NCI-H146 (cell line): ENCODE measurements around the gene PILRA.
"Not testable (repeated sequence)": the region's sequence is repeated elsewhere in the genome, so short reads cannot be mapped to it uniquely, and the experiment has no call there.

ENCODE experiments used
- DNase-seq: peaks from one replicate; lab custom pipeline; 2025; lab: John Stamatoyannopoulos, UW

The PILRA gene

DNA sequence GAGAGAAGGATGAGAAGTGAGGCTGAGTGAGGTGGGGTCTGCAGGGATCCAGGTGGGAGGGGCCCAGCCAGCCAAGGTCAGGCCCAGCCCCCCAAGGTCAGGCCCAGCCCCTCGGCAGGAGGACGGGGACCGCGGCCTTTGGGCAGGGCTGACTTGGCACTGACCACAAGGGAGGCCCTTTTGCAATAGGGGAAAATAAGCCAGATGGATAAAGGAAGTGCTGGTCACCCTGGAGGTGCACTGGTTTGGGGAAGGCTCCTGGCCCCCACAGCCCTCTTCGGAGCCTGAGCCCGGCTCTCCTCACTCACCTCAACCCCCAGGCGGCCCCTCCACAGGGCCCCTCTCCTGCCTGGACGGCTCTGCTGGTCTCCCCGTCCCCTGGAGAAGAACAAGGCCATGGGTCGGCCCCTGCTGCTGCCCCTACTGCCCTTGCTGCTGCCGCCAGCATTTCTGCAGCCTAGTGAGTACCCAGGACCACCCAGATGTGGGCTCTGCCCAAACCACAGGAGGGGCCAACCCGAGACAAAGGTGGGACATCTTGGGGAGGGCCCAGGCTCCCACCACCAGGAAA is at the start of gene PILRA:
Gene PILRA, plus strand, starts transcription at position 227 of the 571 bp plus-strand sequence. Its CDS starts 170 bp downstream, at position 397.
- DNase-seq, result no peak

DNA sequence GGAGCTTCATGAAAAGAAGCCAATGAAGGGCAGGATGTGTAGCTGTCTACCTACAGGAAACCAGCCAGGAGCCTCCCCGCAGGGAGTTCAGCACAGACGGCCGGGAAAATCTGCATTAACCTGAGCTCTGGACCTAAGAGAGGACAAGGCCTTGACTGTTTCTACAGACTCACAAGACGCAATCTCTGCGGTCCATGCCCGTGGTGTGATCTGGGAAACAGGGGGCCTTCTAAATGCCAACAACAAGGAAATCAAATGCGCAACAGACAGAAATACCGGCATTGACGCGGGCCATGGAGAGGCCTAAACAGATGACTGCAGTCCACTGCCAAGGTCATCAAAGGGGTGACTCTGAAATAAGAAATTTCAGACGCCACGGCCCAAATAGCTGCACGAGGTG is 49.1 kb upstream of the PILRA start:
- not testable (repeated sequence) for DNase-seq

DNA sequence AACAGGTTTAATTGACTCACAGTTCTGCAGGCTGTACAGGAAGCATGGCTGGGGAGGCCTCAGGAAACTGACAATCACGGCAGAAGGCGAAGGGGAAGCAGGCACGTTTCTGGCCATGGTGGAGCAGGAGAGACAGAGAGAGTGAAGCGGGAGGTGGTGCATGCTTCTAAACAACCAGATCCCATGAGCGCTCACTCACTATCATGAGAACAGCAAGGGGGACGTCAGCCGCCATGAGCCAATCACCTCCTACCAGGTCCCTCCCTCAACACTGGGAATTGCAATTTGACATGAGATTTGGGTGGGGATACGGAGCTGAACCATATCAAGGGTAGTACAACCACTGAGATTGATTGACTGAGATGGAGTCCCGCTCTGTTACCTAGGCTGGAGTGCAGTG is 47.6 kb upstream of the PILRA start:
- not testable (repeated sequence) for DNase-seq

DNA sequence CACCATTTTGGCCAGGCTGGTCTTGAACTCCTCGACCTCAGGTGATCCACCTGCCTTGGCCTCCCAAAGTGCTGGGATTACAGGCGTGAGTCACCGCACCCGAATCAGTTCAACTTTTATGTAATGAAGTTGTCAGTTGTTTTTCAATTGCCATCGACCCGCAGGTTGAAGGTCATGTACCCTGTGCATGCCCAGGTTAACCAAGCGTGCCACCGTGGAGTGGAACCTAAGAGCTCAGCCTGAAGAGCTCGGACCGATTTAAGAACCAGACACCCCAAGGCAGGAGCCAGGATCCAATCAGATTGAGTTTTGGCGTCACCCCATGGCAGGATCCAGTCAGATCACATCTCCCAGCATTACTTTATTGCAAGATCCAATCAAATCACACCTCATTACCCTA is 46.4 kb upstream of the PILRA start:
- not testable (repeated sequence) for DNase-seq

DNA sequence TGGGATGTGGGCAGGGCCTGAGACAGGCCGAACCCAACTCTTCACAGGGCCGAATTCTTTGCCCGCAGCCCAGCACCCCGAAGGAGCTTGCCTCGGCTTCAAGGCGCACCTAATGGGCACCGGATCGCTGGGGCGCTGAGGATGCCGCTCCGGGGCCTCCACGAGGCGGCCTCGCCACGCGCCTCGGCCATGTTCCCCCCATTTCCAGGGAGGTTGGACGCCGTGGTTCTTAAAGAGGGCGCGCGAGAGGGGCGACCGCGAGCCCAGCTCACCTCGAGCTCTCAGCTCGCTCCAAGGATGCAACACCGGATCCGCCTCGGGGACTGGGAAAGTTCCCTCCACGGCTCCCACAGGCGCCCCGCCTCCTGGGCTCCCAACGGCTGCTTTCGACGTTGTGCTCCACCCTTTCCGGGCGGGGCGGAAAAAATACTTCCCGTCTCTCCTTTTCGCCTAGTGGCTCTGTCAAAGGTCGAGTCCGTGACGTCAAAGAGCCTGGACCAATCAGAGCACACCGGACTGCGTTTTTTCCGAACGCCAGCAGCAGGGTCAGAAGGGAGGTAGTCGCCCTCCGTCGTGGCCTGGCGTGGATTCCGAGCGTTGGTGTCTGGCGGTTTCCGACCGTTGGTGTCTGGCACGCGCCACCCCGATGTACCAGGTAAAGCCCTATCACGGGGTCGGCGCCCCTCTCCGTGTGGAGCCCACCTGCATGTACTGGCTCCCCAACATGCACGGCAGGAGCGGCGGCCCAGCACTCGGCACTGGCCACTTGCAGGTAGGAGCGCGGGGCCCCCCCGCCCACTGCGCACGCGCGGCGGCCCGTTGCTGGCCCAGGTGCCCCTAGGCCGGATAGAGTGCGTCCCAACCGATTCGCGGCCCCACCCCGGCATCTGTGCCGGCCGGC is 37.5 kb upstream of the PILRA start:
- peak; percentile 97 for DNase-seq

DNA sequence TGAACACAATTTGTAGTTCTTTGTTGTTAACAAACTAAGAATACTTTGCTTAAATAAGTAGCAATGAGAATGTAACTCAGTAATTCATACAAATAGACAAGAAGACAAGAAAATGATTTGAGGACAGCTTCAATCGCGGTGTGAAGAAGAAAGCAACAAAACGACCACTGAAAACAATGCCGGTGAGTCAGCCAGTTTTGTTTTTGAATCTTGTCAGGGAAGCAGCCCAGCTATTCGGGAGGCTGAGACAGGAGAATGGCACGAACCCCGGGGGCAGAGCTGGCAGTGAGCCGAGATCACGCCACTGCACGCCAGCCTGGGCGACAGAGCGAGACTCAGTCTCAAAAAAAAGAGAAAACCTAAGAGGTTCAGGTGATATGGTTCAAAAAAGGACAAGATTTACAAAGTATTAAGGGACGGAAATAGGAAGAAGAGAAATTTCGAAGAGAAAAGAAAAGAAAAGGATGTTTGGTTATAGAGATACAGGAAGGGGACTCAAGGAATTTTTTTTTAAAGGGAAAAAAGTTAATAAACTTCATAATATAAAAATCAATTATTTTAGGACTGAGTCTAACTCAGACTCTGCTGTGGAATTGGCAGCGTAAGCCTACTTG is 35.1 kb upstream of the PILRA start:
- DNase-seq, result not testable (repeated sequence)

DNA sequence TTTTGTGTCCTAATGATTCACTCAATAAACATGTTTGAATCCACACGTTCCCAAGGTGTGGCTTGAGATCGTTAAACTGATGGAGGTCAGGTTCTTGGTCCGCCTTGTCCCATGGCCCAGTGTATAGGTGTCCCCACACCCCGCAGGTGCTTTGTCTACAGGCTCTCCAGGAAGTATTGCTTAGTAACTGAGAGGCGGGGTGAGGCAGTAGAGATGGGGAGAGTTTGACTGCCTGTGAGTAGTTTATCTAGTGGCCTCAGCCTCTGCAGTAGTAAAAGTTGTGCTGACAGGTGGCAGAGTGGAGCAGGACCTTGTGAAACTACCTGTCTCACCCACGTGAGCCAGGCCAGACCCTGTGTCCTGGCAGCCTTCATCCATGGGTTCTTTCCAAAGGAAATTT is 32.0 kb upstream of the PILRA start:
- DNase-seq, result not testable (repeated sequence)

DNA sequence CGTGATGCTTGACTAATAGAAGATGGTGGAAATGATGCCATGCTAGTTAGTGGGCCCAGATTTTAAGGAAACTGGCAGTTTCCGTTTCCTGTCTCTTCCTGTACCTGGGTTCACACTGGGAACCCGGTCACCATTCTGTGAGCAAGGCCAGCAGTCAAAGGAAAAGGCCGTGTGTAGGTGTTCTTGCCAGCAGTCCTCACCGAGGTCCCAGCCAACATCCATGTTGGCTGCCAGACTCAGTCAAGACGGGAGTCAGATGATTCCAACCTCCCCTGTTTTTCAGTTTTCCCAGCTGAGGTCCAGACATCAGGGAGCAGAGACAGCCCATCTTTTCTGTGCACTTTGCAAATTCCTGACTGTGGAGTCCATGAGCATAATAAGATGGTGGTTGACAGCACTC is 30.5 kb upstream of the PILRA start:
- DNase-seq, result no peak

DNA sequence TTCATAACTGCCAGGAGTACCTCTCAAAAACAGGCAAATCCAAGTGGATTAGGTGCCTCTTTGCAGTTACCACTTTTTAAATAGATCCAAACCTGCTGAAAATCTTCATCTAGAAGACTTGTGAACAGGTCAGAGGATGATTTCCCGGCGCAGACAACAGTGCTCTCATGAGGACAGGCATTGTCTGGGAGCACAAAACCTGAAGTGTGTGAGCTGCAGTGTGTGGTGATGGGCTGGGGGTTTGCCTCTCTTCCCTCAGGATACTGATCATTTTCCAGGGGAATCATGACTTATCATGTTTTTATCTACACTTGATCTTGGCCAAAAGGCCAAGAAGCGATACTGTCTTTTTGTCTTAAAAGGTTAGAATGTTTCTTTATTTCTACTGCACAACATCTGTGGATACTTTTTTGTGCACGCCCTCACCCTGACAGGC is 29.1 kb upstream of the PILRA start:
- DNase-seq, result not testable (repeated sequence)

DNA sequence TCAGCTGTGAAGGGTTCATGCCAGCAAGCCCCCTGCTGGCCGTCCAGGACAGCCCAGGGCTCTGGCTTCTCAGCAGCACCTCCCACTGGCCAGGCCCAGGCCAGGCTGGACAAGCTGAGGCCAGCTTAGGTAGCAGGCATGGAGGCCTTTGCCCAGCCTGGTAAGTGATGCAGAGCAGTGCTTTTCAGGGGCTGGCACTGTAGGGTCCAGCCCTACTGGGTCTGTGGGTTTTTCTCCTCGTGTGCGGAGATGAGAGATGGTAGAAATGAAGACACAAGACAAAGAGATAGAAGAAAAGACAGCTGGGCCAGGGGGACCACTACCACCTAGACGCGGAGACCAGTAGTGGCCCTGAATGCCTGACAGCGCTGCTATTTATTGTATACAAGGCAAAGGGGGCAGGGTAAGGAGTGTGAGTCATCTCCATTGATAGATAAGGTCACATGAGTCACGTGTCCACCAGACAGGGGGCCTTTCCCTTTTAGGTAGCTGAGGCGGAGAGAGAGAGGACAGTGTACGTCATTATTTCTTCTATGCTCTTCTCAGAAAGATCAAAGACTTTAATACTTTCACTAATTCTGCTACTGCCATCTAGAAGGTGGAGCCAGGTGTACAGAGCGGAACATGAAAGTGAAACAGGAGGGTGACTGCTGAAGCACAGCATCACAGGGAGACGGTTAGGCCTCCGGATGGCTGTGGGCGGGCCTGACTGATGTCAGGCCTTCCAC is 28.6 kb upstream of the PILRA start:
- DNase-seq, result not testable (repeated sequence)

DNA sequence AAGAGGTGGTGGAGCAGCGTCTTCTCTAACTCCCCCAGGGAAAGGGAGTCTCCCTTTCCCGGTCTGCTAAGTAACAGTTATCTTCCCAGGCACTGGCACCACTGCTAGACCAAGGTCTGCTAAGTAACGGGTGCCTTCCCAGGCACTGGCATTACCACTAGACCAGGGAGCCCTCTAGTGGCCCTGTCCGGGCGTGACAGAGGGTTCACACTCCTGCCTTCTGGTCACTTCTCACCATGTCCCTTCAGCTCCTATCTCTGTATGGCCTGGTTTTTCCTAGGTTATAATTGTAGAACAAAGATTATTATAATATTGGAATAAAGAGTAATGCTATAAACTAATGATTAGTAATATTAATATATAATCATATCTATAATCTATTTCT is 28.0 kb upstream of the PILRA start:
- peak; percentile 44 for DNase-seq

DNA sequence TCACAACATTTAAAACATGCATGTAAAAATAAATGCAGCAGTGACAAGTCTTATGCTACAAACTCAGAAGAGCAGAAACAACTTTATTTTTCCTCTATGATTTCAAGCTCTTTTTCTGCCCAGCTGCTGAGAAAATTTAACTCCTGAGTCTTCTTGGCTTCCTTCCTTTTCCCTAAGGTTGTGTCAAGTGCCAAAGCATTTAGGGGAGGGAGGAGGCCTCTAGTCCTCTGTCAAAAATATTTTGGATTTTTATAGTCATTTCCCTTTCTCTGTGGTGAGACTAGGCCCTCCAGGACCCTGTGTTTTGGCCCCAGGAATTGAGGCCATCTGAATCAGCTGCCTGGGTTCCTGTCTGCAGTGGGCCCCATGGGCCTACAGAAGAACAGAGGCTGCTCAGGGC is 26.4 kb upstream of the PILRA start:
- DNase-seq, result no peak

DNA sequence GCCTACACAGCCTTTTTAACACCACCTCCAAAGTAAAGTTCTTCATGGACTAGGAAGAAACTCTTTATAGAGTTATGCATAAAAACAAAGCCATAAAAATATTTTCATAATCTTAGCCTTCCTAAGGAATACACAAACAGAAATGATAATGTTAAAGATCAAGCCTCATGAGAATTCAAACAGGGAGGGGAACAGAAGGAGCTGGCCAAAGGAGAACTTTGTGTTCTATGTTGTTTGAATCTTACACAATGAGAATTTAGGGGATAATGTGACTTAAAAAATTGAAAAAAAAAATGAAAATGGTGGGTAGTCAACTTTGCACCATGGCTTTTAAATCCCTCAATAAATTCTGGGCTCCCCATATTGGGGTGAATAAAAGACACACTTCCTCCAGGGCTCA is 24.5 kb upstream of the PILRA start:
- DNase-seq, result no peak

DNA sequence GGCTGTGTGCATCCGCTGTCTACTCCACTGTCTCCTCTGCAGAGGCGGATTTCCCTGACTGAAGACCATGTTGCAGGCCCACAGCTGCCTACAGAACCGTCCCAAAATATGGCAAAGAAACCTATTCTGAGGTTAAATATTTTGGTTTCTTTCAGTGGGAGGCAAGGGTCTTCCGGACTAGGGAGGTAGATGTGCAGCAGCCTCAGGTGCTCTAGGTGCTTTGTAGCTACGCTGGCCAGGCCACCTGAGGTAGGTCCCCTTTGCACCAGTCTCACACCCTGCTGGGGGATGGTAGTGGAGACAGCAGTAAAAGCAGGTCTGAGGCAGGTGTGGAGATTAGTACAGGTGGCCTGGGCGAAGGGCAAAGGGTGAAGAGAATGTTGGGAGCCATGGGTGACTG is 23.5 kb upstream of the PILRA start:
- no peak for DNase-seq

DNA sequence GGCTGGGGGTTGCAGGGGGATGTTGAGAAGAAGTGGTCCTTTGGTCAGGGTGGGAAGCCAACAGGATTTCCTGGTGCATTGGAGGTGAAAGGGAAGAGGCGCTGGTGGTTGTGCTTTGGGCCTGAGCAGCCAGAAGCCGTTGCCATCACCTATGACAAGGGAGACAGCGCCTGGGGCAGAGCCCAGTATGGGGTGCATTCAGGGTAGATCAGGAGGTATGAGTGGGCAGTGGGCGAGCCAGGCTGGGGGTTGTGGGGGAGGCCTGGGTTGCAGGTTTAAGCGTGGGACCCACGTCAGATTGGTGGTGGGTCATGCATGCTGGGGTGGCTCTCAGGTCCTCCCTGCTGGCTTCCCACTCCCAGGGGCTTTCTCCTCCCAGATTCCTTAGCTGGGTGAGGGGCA is 21.6 kb upstream of the PILRA start:
- no peak for DNase-seq

DNA sequence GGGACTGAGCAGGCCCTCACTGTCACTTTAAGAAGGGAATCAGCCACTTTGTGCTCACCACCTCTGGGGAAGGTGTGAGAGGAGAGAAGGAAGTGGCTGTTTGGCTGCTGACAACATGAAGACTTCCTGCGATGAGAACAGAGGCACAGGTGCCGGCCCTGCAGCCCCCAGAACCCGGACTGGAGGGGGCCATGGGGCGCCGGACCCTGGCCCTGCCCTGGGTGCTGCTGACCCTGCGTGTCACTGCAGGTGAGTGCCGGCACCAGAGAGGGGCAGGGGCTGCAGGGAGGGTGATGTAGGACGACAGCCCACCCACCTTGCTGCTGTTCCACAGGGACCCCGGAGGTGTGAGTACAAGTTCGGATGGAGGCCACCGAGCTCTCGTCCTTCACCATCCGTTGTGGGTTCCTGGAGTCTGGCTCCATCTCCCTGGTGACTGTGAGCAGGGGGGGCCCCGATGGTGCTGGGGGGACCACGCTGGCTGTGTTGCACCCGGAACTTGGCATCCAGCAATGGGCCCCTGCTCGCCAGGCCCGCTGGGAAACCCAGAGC is 21.0 kb upstream of the PILRA start:
- DNase-seq, result not testable (repeated sequence)

DNA sequence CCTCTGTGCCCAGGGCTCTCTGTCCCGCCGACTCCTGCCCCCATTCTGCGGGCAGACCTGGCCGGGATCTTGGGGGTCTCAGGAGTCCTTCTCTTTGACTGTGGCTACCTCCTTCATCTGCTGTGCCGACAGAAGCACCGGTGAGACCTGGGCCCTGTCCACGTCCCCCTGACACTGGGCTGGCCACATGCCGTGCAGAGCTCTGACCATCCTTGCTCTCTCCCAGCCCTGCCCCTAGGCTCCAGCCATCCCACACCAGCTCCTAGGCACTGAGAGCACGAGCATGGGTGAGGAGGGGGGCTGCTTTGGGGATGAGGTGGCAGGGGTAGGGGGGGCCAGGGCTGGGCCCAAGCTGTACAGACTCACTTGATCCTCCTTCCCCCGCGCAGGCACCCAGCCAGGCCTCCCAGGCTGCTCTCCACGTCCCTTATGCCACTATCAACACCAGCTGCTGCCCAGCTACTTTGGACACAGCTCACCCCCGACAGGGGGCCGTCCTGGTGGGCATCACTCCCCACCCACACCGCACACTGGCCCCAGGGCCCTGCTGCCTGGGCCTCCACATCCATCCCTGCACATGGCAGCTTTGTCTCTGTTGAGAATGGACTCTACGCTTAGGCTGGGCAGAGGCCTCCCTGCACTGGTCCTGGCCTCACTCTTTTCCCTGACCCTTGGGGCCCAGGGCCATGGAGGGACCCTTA is 20.2 kb upstream of the PILRA start:
- no peak for DNase-seq

DNA sequence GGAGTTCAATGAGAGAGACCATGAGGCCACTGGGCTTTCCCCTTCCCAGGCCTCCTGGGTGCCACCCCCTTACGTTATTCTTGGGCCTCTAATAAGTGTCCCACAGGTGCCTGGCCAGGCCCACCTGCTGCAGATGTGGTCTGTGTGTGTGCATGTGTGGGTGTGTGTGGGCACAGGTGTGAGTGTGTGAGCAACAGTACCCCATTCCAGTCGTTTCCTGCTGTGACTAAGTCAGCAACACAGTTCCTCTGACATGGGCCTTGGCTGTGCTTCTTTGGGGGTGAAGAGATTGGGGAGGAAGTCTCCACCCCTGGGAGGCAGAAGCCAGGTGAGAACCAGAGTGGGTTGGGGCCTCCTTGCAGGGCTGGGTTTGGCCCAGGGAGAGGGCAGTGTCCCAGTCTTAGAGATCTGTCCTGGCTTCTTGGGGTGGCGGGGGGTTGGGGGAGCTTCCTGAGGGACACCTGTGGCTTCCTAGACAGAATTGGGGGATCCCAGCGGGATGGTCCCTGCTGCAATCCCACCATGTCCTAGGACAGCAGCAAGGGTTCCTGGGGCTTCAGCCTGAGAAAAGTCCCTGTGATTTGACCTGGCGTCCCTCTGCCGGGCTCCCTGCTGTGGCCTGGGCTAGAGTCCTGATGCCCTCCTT is 19.5 kb upstream of the PILRA start:
- DNase-seq, result no peak

DNA sequence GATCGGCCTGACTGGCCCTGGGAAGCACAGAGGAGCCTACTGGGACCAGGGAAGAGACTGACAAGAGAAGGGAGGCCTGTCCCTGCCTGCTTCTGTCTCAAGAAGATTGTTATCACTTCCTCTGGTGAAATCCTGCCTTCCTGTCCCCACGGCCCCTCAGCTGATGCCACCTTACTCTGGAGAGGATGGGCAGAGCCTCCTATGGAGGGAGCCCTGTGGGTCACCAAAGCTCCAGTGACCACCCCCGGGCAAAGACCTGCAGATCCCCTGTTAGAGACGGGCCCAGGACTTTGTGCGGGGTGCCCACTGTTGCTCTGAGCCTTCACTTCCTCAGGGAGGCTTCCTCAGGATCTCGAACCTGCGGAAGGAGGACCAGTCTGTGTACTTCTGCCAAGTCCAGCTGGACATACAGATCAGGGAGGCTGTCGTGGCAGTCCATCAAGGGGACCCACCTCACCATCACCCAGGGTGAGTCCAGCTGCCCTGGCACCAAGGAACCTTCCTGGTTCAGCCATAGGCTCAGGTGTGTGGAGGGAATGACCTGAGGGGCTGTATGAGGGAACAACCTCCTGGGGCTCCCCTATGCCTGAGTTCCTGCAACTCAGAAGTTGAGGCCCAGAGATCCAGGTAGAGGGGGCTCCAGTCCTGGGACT is 16.7 kb upstream of the PILRA start:
- DNase-seq, result no peak

DNA sequence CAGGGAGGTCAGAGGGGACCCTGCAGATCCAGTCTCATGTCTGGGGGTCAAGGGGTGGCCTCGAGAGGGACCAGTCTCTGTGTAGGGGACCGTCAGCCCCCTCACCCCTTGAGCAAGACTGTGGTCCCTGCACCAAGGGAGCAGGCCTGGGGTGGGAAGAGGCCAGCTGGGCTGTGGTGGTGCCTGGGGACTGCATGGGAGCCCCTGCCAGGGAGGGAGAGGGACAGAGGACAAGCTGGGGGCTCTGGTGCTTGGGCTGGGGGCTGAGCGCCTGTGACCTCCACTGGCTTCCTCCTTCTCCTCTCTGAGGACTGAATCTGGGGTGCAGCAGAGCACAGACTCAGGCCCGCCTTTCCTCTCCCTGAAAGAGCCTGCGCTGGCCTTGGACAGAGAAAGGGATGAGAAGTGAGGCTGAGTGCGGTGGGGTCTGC is 16.1 kb upstream of the PILRA start:
- no peak for DNase-seq
